Uterus (tissue), 4 donors: Measurements from ENCODE around the gene ACTL6B. TPM values are rescaled to one million over a fixed set of nuclear protein-coding genes. Genes with fewer than 3 reads are reported as not detected.

ENCODE experiments used
- DNase-seq, 2 donors: peaks; one replicate each; pipeline ENCODE4 v3.0.0-alpha.2; 2019 to 2020
- H3K27ac ChIP-seq, 2 donors: fragments of 200-600 bp; sonication (generic); 1 replicate in 1 of 2; 2 replicates in 1 of 2; pipeline ENCODE4 v1.5.1; 2016 to 2018
- H3K27me3 ChIP-seq, 2 donors: fragments of 200-600 bp; sonication (generic); one replicate each; pipeline ENCODE4 v1.5.1; 2018 to 2019; ENCODE audit warnings: control low read depth in 1 of 2
- H3K36me3 ChIP-seq, 2 donors: fragments of 200-600 bp; sonication (generic); one replicate each; pipeline ENCODE4 v1.5.1; 2019; ENCODE audit warnings: control low read depth in 1 of 2
- H3K4me1 ChIP-seq, 2 donors: fragments of 200-600 bp; sonication (generic); one replicate each; pipeline ENCODE4 v1.5.1; 2018 to 2019; ENCODE audit warnings: control low read depth in 1 of 2
- H3K4me3 ChIP-seq, 2 donors: fragments of 200-600 bp; sonication (generic); 1 replicate in 1 of 2; 2 replicates in 1 of 2; pipeline ENCODE4 v1.5.1; 2018 to 2019; ENCODE audit warnings: mild to moderate bottlenecking in 1 of 2
- H3K9me3 ChIP-seq, 2 donors: fragments of 200-600 bp; sonication (generic); one replicate each; pipeline ENCODE4 v1.5.1; 2019; ENCODE audit warnings: control low read depth in 1 of 2
- CTCF ChIP-seq, 4 experiments: fragments of 200-600 bp in 2 of 4; fragments of 450-650 bp in 2 of 4; sonication (generic) in 2 of 4; IDR thresholded peaks; one replicate each; pipeline ENCODE4 v1.5.1; 2016 to 2019; ENCODE audit warnings: antibody characterized with exemption in 4 of 4, mild to moderate bottlenecking in 2 of 4, moderate library complexity in 1 of 4
- POLR2A ChIP-seq, 2 donors: fragments of 450-650 bp; IDR thresholded peaks; one replicate each; pipeline ENCODE4 v1.6.1; 2016; ENCODE audit warnings: antibody characterized with exemption in 2 of 2, mild to moderate bottlenecking in 1 of 2, moderate library complexity in 1 of 2
- intact Hi-C: fragments of 100-400 bp; cut with DNase I; formaldehyde crosslinking; loops from one replicate; pipeline ENCODE4 v1.15.1; 2023; ENCODE audit warnings: low total_unique reads
- total RNA-seq, 4 donors: library from RNA; depleted of rRNA in 3 of 4; stranded (reverse); fragments of >200 nt in 3 of 4; gene quantifications; one replicate each; pipeline versions ENCODE4 v1.1.0 to v1.2.4, GENCODE V29; 2014 to 2023
- donor health status: DM: yes; HTN: yes; CAD: no.

ACTL6B gene
- total RNA-seq, 4 donors from 2014 or later: not detected

- TF ChIP-seq POLR2A (IDR thresholded peaks at IDR 0.05) (no peak), CTCF (IDR thresholded peaks at IDR 0.05) (no peak)
- Histone ChIP-seq H3K4me1 (peaks cover 8 to 9% of the 10 kb centered on the region in 2 donors), H3K36me3 (no peaks in the 10 kb centered on the region), H3K4me3 (no peak overlapping the region), H3K27me3 (no peaks in the 10 kb centered on the region), H3K27ac (no peak overlapping the region), H3K9me3 (no peaks in the 10 kb centered on the region)
- intact Hi-C loops: loop anchor here (10.0 kb wide), 2 partner anchors 119 to 219 kb away; partner anchors contain the start of gene SPACDR
- peak in 1 of 2 donors; percentile 18 for DNase-seq
Observed at GRCh38 chr7:100683659-100684533, 27.6 kb upstream of the ACTL6B start.

DNA sequence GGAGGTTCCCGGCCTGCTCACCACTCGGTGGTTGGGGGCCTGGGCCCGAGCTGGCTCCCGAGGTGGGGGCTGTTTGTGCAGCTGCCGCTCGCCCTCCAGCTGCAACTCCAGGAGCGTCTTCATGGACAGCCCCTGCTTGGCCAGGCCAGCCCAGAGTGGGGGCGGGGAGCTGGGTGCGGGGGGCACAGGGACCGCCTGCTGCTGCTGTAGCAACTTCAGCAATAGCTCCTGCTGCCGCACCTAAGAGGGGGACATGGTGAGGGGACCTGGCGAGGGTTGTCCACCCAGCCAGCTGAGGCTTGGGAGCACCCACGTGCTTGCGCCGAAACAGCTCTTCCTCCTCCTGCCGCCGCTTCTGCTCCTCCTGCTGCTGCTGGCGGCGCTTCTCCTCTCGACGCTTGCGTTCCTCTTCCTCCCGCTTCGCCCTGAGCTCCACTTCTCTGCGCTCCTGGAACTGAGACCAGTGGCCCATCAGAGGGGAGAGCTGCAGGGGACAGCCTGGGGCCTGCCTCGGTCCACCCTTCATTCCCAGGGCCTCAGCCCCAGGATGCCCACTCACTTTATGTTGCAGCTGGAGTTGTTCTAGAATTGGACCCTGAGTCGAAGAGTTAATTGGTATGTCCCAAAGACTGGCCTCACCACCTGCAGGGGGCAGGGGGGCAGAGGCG is 26.9 kb upstream of the ACTL6B start:
- Histone ChIP-seq H3K27ac (peak overlapping the region in 1 of 2 donors; percentile 33), H3K4me1 (peaks cover 2 to 4% of the 10 kb centered on the region in 2 donors), H3K36me3 (no peaks in the 10 kb centered on the region), H3K9me3 (no peaks in the 10 kb centered on the region), H3K27me3 (no peaks in the 10 kb centered on the region), H3K4me3 (no peak overlapping the region)
- intact Hi-C loops: loop anchor here (10.0 kb wide), 2 partner anchors 118 to 218 kb away; partner anchors contain the start of gene SPACDR
- no peak for TF ChIP-seq POLR2A (IDR thresholded peaks at IDR 0.05)
- no peak for TF ChIP-seq CTCF (IDR thresholded peaks at IDR 0.05)
- no peak for DNase-seq

DNA sequence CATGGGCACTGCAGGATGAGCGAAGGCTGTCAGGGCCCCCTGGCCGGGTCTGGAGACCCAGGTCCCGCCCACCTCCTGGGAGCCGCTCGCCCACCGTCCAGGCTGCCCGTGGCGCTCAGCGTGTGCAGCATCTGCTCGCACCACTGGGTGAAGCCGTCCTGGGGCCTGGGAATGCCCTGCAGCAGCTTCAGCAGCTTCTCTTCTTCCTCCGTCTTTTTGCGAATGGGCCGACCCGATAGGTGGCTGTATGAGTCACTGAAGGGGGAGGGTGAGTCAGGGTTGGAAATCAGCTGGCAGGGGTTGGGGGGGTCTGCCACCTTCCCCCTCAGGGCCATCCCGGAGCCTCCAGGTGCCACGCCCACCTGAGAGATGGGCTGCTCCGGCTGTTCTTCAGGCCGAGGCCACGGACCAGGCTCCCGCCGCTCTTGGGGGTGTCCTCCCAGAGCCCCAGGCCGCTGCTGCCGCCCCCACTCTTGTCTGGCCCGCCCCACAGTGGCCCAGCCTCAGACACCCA is 26.0 kb upstream of the ACTL6B start:
- no peaks in the 10 kb centered on the region for H3K36me3 ChIP-seq
- no peaks in the 10 kb centered on the region for H3K4me1 ChIP-seq
- TF ChIP-seq CTCF (IDR thresholded peaks at IDR 0.05): no peak
- no peak for TF ChIP-seq POLR2A (IDR thresholded peaks at IDR 0.05)
- intact Hi-C loops: loop anchor here (10.0 kb wide), 2 partner anchors 117 to 217 kb away; partner anchors contain the start of gene SPACDR
- peak overlapping the region in 1 of 2 donors; percentile 33 for H3K27ac ChIP-seq
- H3K4me3 ChIP-seq: no peak overlapping the region
- no peaks in the 10 kb centered on the region for H3K27me3 ChIP-seq
- DNase-seq: peak in 1 of 2 donors; percentile 37
- no peaks in the 10 kb centered on the region for H3K9me3 ChIP-seq

GRCh38 chr7:100681491-100682227 is 25.4 kb upstream of the ACTL6B start:
- no peaks in the 10 kb centered on the region for H3K36me3 ChIP-seq
- intact Hi-C loops: loop anchor here (10.0 kb wide), 2 partner anchors 117 to 217 kb away; partner anchors contain the start of gene SPACDR
- H3K4me1 ChIP-seq: no peaks in the 10 kb centered on the region
- H3K27me3 ChIP-seq: no peaks in the 10 kb centered on the region
- H3K9me3 ChIP-seq: no peaks in the 10 kb centered on the region
- no peak overlapping the region for H3K27ac ChIP-seq
- no peak overlapping the region for H3K4me3 ChIP-seq
- TF ChIP-seq CTCF (IDR thresholded peaks at IDR 0.05) (no peak), POLR2A (IDR thresholded peaks at IDR 0.05) (no peak)
- DNase-seq: peak in 1 of 2 donors; percentile 19
